B cell (primary cell): ENCODE results near the gene PLAU. TPM values are rescaled to one million over a fixed set of nuclear protein-coding genes. Genes with fewer than 3 reads are reported as not detected.

Source experiments
- ATAC-seq: fragments of 200-7000 bp; cut with Tn5 transposase; one replicate; pipeline ENCODE4 v1.10.0; 2021; ENCODE audit warnings: low read depth, mild to moderate bottlenecking, moderate number of reproducible peaks, moderate library complexity
- CTCF ChIA-PET: fragments of 350-600 bp; sonication (Branson Sonifier 250); formaldehyde crosslinking; loops from one replicate; lab custom pipeline; 2021; ENCODE audit warnings: antibody characterized with exemption, inconsistent platforms; lab: Charles Lee
- POLR2A ChIA-PET: fragments of 350-600 bp; sonication (Branson Sonifier 250); formaldehyde crosslinking; loops from one replicate; lab custom pipeline; 2021; ENCODE audit warnings: antibody characterized with exemption; lab: Charles Lee
- DNase-seq: peaks from one replicate; pipeline ENCODE4 v3.0.0; 2013
- H2AFZ ChIP-seq: 2 replicates; pipeline ENCODE4 v1.6.1; 2012; ENCODE audit warnings: mild to moderate bottlenecking, low read depth, low read length; ENCODE audit not compliant: insufficient read depth, poor library complexity, severe bottlenecking
- H3K27ac ChIP-seq, 2 donors: 1 replicate in 1 of 2; 2 replicates in 1 of 2; pipeline ENCODE4 v1.5.1; 2012 to 2013; ENCODE audit warnings: low read length in 2 of 2, mild to moderate bottlenecking in 2 of 2, moderate library complexity in 1 of 2
- H3K27me3 ChIP-seq, 4 experiments: fragments of 200-600 bp in 1 of 4; sonication (generic) in 1 of 4; replicated peaks in 1 of 4; 1 replicate in 2 of 4; 2 replicates in 2 of 4; pipeline versions ENCODE4 v1.6.1 to v1.7.0; 2013 to 2016; ENCODE audit warnings: low read length in 3 of 4, mild to moderate bottlenecking in 2 of 4, mixed read lengths in 1 of 4, moderate library complexity in 1 of 4; ENCODE audit not compliant: insufficient read depth in 4 of 4, control insufficient read depth in 3 of 4; ENCODE audit errors: control extremely low read depth in 1 of 4
- H3K36me3 ChIP-seq, 2 experiments: replicated peaks in 1 of 2; 1 replicate in 1 of 2; 2 replicates in 1 of 2; pipeline versions ENCODE4 v1.6.1 to v1.7.1; 2013; ENCODE audit warnings: low read length in 1 of 2; ENCODE audit not compliant: insufficient read depth in 2 of 2, control insufficient read depth in 1 of 2; ENCODE audit errors: control extremely low read depth in 1 of 2, extremely low read depth in 1 of 2
- H3K4me1 ChIP-seq, 2 donors: fragments of 200-600 bp in 1 of 2; sonication (generic) in 1 of 2; 1 replicate in 1 of 2; 2 replicates in 1 of 2; pipeline versions ENCODE4 v1.5.1 to v1.6.1; 2013 to 2017; ENCODE audit warnings: low read length in 2 of 2; ENCODE audit not compliant: control insufficient read depth in 2 of 2, insufficient read depth in 2 of 2
- H3K4me2 ChIP-seq: replicated peaks from 2 replicates; pipeline ENCODE3; 2012; ENCODE audit warnings: mild to moderate bottlenecking, low read depth, low read length; ENCODE audit not compliant: poor library complexity, severe bottlenecking
- H3K4me3 ChIP-seq, 5 experiments: fragments of 200-600 bp in 1 of 5; sonication (generic) in 1 of 5; 1 replicate in 3 of 5; 2 replicates in 2 of 5; pipeline versions ENCODE4 v1.5.1 to v1.7.0; 2011 to 2016; ENCODE audit warnings: low read length in 4 of 5, mild to moderate bottlenecking in 4 of 5, low read depth in 2 of 5, control low read depth in 1 of 5, moderate library complexity in 1 of 5; ENCODE audit not compliant: insufficient read depth in 1 of 5; ENCODE audit errors: control extremely low read depth in 1 of 5, extremely low read depth in 1 of 5
- H3K79me2 ChIP-seq: fragments of 200-600 bp; sonication (generic); one replicate; pipeline ENCODE4 v1.6.0; 2016; ENCODE audit warnings: low read length; ENCODE audit not compliant: control insufficient read depth, insufficient read depth
- H3K9ac ChIP-seq: fragments of 200-600 bp; sonication (generic); 2 replicates; pipeline ENCODE4 v1.6.1; 2017; ENCODE audit warnings: mild to moderate bottlenecking, low read length, moderate library complexity
- H3K9me3 ChIP-seq, 3 donors: one replicate each; pipeline versions ENCODE4 v1.6.1 to v1.7.1; 2013; ENCODE audit warnings: low read length in 2 of 3; ENCODE audit not compliant: control insufficient read depth in 2 of 3, insufficient read depth in 1 of 3; ENCODE audit errors: control extremely low read depth in 1 of 3
- H4K20me1 ChIP-seq: 2 replicates; pipeline ENCODE4 v1.6.0; 2012; ENCODE audit warnings: mild to moderate bottlenecking, low read length; ENCODE audit not compliant: insufficient read depth, control insufficient read depth, poor library complexity, severe bottlenecking
- H3K27ac Mint-ChIP-seq: one replicate; pipeline ENCODE4 v1.8.0; 2021; ENCODE audit warnings: mixed read lengths
- H3K27me3 Mint-ChIP-seq: one replicate; pipeline ENCODE4 v1.8.0; 2021; ENCODE audit warnings: mixed read lengths
- H3K4me1 Mint-ChIP-seq: one replicate; pipeline ENCODE4 v1.8.0; 2021; ENCODE audit warnings: mixed read lengths
- H3K4me3 Mint-ChIP-seq: one replicate; pipeline ENCODE4 v1.8.0; 2021; ENCODE audit warnings: mixed read lengths
- H3K9me3 Mint-ChIP-seq: one replicate; pipeline ENCODE4 v1.8.0; 2022; ENCODE audit warnings: mixed read lengths; ENCODE audit not compliant: insufficient read depth
- EZH2 ChIP-seq: IDR thresholded peaks from 2 replicates; pipeline ENCODE4 v1.6.1; 2012; ENCODE audit warnings: borderline replicate concordance, low read depth, mild to moderate bottlenecking, moderate library complexity, low read length; ENCODE audit not compliant: insufficient read depth, poor library complexity, severe bottlenecking
- WGBS: methylation state at CpG from one replicate; pipeline ENCODE4 v1.1.5; 2013; ENCODE audit warnings: missing lambda C conversion rate; ENCODE audit not compliant: insufficient coverage; 5-methylcytosine and 5-hydroxymethylcytosine counted together
- intact Hi-C: fragments of 100-400 bp; cut with micrococcal nuclease; formaldehyde crosslinking; loops from one replicate; pipeline ENCODE4 v1.10.0; 2022
- polyA plus RNA-seq: library from polyadenylated mRNA; depleted of rRNA; stranded (reverse); fragments of >200 nt; gene quantifications from 2 replicates; pipeline ENCODE4 v1.2.3, GENCODE V29; 2012
- total RNA-seq, 2 donors: library from RNA; stranded (reverse); fragments of 120-200 nt in 1 of 2; gene quantifications; 1 replicate in 1 of 2; 2 replicates in 1 of 2; pipeline versions ENCODE4 v1.2.3 to v1.2.4, GENCODE V29; 2013 to 2022
- TF ChIP-seq, protein P1 (sequence below): fragments of 200-600 bp; IDR thresholded peaks from one replicate; pipeline ENCODE4 v1.8.0; 2022; ENCODE audit warnings: antibody characterized with exemption, mild to moderate bottlenecking

Gene PLAU
- total and polyA plus RNA-seq, 2 donors (not counting 1 experiment from before 2014, with no cell fraction given), result 0.04 TPM; not detected in 1

DNA sequence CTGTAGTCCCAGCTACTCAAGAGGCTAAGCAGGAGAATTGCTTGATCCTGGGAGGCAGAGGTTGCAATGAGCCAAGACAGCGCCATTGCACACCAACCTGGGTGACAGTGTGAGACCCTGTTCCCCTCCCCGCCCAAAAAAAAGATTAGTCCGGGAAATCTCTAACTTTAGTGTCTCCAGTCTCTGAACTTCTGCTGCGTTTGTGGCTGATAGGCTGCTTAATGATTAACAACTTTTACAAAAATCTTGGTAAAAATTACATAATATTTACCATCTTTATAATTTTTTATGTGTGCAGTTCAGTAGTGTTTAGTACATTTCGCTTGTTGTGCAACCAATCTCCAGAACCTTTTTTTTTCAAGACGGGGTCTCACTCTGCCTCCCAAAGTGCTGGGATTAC is 9.7 kb upstream of the PLAU start:
- Histone ChIP-seq H3K79me2 (no peaks in the 10 kb centered on the region), H3K4me3 (no peak overlapping the region), H3K4me2 (no peak overlapping the region), H3K27me3 (peaks cover 0 to 13% (median 6%) of the 10 kb centered on the region in 4 experiments), H3K9me3 (no peaks in the 10 kb centered on the region), H3K4me1 (no peaks in the 10 kb centered on the region), H2AFZ (no peak overlapping the region), H3K27ac (no peak overlapping the region), H3K9ac (no peak overlapping the region), H3K36me3 (no peaks in the 10 kb centered on the region), H4K20me1 (no peaks in the 10 kb centered on the region)
- Mint-ChIP-seq H3K27me3 (peaks cover 19% of the 10 kb centered on the region), H3K9me3 (no peaks in the 10 kb centered on the region), H3K4me3 (no peak overlapping the region), H3K4me1 (no peaks in the 10 kb centered on the region), H3K27ac (no peak overlapping the region)
- DNase-seq, result no peak
- ChIA-PET CTCF (no interaction called here), POLR2A (no interaction called here)
- WGBS, result 100% methylated on average over 3 of the region's 6 CpGs
- intact Hi-C loops, result no loop called here
- ATAC-seq, result no peak
- no peak for TF ChIP-seq EZH2
- TF ChIP-seq, protein P1, sequence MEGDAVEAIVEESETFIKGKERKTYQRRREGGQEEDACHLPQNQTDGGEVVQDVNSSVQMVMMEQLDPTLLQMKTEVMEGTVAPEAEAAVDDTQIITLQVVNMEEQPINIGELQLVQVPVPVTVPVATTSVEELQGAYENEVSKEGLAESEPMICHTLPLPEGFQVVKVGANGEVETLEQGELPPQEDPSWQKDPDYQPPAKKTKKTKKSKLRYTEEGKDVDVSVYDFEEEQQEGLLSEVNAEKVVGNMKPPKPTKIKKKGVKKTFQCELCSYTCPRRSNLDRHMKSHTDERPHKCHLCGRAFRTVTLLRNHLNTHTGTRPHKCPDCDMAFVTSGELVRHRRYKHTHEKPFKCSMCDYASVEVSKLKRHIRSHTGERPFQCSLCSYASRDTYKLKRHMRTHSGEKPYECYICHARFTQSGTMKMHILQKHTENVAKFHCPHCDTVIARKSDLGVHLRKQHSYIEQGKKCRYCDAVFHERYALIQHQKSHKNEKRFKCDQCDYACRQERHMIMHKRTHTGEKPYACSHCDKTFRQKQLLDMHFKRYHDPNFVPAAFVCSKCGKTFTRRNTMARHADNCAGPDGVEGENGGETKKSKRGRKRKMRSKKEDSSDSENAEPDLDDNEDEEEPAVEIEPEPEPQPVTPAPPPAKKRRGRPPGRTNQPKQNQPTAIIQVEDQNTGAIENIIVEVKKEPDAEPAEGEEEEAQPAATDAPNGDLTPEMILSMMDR, result no peak

DNA sequence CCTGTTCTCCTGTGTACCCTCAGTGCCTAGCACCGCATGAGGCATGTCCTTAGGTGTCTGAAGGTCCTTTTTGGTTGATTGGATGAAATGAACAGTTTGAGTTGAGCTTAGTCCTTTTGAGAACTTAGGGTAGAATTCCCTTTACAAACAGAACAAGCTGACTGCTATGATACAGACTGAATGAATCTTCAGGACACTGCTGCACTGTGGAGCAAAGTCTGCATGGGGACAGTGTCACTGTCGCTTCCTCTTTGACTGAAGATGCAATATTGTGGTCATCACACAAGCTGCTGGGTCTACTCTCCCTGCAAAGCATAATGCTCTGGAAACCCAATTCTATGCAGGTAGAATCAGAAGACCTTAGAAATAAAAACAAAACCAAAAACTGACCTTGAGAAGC is 8.6 kb upstream of the PLAU start:
- no peak overlapping the region for H3K27ac Mint-ChIP-seq

More for the DNA sequence above, 8.6 kb upstream of the PLAU start:
- Histone ChIP-seq H3K27ac (no peak overlapping the region), H3K36me3 (no peaks in the 10 kb centered on the region), H4K20me1 (no peaks in the 10 kb centered on the region), H3K4me3 (no peak overlapping the region), H3K9me3 (no peaks in the 10 kb centered on the region), H3K9ac (no peak overlapping the region), H2AFZ (no peak overlapping the region), H3K79me2 (no peaks in the 10 kb centered on the region), H3K27me3 (peaks cover 0 to 23% (median 10%) of the 10 kb centered on the region in 4 experiments), H3K4me2 (no peak overlapping the region), H3K4me1 (no peaks in the 10 kb centered on the region)
- no peak overlapping the region for H3K4me3 Mint-ChIP-seq
- 88% methylated on average over 1 of the region's 2 CpGs for WGBS
- H3K4me1 Mint-ChIP-seq, result no peaks in the 10 kb centered on the region
- no peaks in the 10 kb centered on the region for H3K9me3 Mint-ChIP-seq
- H3K27me3 Mint-ChIP-seq, result peaks cover 25% of the 10 kb centered on the region
- TF ChIP-seq, protein P1, result no peak
- no peak for TF ChIP-seq EZH2
- POLR2A ChIA-PET, result no interaction called here
- DNase-seq (no peak), ATAC-seq (no peak)
- intact Hi-C loops, result no loop called here
- CTCF ChIA-PET, result interaction anchor here (0.9 to 1.4 kb wide), 2 partner anchors 16 to 38 kb away, joined by 5 to 6 read pairs; no protein-coding TSS in a partner anchor
